GM18511 (cell line): ENCODE results near the gene ASCC1.
"Not testable (repeated sequence)": the region's sequence is repeated elsewhere in the genome, so short reads cannot be mapped to it uniquely, and the experiment has no call there.

Source experiments
- ATAC-seq: cut with Tn5 transposase; IDR thresholded peaks from one replicate; pipeline ENCODE4 v1.9.1; 2021; ENCODE audit warnings: mild to moderate bottlenecking, moderate library complexity; ENCODE audit not compliant: unreplicated experiment

ASCC1 gene

DNA sequence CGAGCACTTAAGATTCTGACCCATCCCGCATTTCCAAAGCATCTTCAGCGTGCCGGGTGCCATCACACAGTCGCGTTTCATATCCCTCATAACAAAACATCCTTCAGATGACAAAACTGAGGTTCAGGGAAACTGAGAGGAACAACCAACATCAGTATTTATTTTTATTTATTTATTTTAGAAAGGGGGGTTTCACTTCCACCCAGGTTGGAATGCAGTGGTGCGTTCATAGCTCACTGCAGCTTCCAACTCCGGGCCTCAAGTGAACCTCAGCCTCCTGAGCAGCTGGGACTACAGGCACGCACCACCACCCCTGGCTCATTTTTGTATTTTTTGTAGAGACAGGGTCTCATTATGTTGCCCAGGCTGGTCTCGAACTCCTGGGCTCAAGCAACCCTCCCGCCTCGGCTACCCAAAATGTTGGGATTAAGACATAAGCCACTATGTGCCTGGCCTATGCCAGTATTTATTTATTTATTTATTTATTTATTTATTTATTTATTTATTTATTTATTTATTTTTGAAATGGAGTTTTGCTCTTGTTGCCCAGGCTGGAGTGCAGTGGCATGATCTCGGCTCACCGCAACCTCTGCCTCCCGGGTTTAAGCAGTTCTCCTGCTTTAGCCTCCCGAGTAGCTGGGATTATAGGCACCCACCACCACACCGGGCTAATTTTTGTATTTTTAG is 33.2 kb upstream of the ASCC1 start:
- not testable (repeated sequence) for ATAC-seq

DNA sequence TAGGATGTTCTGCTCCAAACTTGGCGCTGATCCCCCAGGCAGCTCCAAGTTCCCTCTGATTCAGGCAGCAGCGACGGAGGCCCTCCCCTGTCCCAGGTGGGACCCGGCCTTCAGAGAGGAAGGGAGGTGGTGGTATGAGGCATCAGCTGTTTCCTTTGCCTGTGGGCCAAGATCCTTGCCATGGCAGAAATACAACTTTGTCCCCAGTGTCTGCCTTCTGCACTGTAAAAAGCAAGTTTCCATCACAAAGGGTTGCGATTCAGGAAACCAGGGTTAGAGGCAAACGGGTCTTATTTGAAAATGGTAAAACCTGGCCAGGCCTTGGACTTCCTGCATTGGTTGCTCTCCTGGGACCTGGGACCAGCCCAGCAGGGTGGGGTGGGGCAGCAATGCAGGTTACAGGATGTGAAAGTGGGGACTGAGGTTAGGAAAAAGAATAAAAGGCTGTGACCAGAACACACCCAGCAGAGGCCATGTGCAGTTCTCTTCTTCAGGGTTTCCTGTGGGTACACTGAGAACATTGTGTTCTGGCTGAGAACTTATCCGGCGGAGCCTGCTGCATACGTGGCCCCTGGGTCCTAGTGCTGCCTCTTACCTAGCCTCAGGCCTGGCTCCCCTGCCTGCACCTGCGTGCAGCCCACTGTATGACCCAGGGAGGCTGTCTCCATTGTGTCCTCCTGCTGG is 32.5 kb upstream of the ASCC1 start:
- peak; percentile 83 for ATAC-seq

GRCh38 chr10:72245949-72246525 is 30.0 kb upstream of the ASCC1 start:
- no peak for ATAC-seq

DNA sequence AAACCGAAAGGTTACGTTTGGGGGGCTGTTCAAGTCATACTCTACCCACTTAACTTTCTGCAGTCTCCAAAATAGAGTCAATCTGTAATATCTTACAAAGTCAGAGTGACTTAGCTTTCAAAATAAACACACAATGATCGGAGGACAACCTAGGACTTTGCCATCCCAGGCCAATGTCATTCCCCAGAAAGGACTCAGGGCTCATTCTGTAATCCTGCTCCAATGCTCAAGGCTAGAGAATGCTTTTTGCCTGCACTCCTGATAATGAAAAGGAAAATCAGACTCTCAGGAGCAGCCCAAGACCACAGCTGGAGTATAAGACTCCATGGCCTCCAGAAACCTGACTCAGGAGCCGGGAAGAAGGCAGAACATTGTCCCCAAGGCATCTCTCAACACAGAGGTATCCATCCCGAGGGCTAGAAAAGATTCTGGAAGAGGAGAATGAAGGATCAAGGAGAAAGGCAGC is 28.5 kb upstream of the ASCC1 start:
- ATAC-seq: no peak

DNA sequence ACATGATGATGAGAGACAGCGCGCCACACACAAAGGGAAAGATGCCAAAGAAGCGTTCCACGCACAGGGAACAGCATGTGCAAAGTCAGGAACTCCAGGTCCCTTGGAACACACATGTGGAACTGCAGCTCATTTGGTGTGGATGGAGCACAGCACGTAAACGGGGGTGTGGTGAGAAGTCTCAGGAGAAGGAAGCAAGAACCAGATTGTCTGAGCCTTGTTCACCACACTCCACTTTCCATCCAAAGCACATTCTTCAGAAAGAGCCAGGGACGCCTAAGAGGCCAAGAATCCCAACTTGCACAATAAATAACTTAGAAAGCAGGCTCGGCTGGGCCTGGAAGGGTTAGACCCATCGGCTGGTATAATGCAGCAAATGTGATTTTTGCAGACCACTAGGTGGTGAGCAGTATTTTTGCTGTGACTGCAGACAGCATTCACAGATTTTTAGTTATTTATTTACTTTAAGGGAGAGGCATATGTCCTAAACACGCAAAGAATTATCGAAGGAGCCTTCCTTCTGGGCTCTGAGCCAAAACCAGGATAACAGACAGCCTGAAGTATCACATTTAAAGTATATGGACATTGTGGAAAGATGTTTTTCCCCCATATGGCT is 27.9 kb upstream of the ASCC1 start:
- ATAC-seq: no peak

DNA sequence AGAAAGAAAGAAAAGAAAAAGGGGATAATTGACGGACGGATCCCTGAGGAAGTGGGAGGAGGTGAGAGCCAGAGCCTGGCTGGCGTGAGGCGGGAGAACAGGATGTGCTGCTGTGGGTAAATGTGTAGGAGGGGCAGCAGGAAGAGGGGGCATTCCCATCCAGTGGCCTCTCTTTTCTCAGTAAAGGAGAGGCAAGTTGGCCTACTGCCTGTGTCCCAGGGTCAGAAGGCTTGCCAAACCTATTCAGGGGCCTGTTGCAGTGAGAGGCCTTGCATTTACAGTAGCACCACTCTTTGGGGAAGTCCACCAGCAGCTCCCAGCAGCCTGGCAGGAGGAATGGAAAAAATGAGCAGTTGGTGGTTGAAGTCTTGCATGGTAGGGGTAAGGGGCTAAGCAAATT is 26.6 kb upstream of the ASCC1 start:
- no peak for ATAC-seq

DNA sequence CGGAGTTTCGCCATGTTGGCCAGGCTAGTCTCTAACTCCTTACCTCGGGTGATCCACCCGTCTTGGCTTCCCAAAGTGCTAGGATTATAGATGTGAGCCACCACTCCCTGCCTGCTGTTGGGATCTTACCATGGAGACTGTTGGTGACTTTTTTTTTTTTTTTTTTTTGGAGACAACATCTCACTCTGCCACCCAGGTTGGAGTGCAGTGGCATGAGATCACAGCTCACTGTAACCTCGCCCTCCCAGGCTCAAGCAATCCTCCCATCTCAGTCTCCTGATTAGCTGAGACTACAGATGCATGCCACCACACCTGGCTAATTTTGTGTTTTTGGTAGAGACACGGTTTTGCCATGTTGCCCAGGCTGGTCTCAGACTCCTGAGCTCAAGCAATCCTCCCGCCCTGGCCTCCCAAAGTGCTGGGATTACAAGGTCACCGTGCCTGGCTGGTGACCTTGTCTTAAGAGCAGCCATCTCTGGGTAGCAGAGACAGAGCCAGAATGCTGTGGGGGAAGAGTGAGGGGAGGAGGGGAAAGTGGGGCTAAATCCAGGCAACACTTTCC is 25.7 kb upstream of the ASCC1 start:
- ATAC-seq: no peak

DNA sequence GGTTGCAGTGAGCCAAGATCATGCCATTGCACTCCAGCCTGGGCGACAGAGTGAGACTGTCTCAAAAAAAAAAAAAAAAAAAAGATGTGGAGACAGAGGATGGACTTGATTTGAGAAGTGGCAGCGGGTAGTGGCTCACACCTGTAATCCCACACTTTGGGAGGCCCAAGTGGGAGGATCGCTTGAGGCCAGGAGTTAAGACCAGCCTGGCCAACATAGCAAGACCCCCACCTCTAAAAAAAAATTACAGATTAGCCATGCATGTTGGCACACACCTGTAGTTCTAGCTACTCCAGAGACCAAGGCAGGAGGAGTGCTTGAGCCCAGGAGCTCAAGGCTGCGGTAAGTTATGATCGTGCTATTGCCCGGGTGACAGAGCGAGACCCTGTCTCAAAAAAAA is 24.3 kb upstream of the ASCC1 start:
- ATAC-seq: no peak

GRCh38 chr10:72239409-72239808 is 23.3 kb upstream of the ASCC1 start:
- ATAC-seq: no peak

GRCh38 chr10:72238392-72239175 is 22.5 kb upstream of the ASCC1 start:
- no peak for ATAC-seq

- ATAC-seq: no peak
Measured at GRCh38 chr10:72235544-72236279, 19.6 kb upstream of the ASCC1 start.

DNA sequence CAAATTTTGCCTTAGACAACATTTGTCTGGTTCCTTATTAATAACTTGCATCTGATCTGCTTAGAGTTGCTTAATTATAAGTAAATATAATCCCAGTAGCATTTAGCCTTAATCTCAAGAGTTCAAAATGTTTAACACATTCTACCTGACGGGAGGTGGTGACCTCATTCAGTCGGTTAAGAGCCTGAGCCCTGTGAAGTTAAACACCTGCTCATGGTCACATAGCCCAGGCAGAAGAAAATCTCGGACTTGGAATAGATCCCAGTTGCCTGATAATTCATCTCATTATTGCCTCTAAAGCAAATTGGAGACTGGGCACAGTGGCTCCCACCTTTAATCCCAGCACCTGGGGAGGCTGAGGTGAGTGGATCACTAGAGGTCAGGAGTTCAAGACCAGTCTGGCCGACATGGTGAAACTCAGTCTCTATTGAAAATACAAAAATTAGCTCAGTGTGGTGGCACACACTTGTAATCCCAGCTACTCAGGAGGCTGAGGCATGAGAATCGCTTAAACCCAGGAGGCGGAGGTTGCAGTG is 18.6 kb upstream of the ASCC1 start:
- no peak for ATAC-seq

DNA sequence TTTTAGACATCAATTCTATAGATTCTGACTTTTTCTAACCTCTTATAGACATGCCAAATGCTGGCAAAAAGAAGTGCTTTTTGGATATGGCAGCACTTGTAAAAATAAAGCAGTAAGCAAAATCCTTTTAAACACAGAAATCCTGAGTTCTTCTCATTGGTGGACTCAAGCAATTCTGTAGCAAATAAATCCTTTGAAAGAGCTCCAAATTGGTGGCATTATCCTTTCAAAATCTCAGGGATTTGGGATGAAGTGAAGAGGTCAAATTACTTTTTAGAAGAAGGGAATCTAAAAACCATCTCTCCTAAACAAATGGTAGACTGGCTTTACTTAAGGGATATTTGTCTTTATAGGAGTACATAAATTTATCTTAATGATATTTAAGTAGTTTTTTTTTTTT is 17.5 kb upstream of the ASCC1 start:
- no peak for ATAC-seq

GRCh38 chr10:72229261-72230251 is 13.5 kb upstream of the ASCC1 start:
- ATAC-seq: no peak

GRCh38 chr10:72228318-72228751 is 12.3 kb upstream of the ASCC1 start:
- ATAC-seq: no peak

- no peak for ATAC-seq
Measured at GRCh38 chr10:72227826-72228225, 11.8 kb upstream of the ASCC1 start.

DNA sequence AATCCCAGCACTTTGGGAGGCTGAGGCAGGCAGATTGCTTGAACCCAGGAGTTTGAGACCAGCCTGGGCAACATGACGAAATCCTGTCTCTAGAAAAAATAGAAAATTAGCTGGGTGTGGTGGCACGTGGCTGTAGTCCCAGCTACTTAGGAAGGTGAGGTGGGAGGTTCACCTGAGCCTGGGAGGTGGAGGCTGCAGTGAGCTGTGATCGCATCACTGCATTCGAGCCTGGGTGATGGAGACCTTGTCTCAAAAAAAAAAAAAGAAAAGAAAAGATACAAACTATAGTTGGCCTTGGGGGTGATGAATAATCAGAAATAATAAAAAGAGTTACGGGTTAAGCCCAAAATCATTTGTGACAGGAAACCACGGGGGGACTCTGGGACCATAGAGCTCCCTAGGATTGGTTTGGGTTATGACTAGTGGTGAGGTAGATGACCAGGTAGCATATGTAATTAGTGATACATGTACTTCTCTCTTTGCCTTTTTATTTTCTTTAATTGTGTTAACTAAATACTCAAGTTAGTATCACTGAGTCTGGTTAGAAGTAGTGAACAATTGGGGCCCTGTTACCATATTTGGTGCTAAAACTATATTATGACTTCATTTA is 10.4 kb upstream of the ASCC1 start:
- no peak for ATAC-seq

DNA sequence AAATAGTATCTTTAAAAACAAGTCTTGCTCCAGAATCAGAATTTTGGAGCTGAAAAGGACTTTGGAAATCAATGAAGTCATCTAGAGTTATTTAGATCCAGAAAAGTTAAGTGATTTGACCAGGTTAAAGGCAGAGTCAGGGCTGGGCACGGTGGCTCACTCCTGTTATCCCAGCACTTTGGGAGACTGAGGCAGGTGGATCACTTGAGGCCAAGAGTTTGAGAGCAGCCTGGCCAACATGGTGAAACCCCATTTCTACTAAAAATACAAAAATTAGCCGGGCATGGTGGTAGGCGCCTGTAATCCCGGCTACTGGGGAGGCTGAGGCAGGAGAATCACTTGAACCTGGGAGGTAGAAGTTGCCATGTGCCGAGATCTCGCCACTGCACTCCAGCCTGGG is 8.1 kb upstream of the ASCC1 start:
- not testable (repeated sequence) for ATAC-seq
